PC-3 (cell line): ENCODE data around the gene NPW. TPM values are rescaled to one million over a fixed set of nuclear protein-coding genes. Genes with fewer than 3 reads are reported as not detected.
A peak's percentile ranks its signal among the peaks of the same experiment; 100 is the strongest.

Source experiments
- ATAC-seq: fragments of 200-7000 bp; cut with Tn5 transposase; 2 replicates; pipeline ENCODE4 v1.9.1; 2020; ENCODE audit warnings: mild to moderate bottlenecking, moderate library complexity
- BruUV-seq: library from RNA; stranded (reverse); fragments of 400-500 nt; replicated peaks from 2 replicates; lab custom pipeline; 2021; lab: Mats Ljungman, UMichigan
- CTCF ChIA-PET: fragments of 300-600 bp; sonication (Branson Sonifier 250); formaldehyde crosslinking; loops from one replicate; lab custom pipeline; 2022; ENCODE audit warnings: antibody characterized with exemption; lab: Charles Lee
- POLR2A ChIA-PET: fragments of 300-600 bp; sonication (Branson Sonifier 250); formaldehyde crosslinking; loops from one replicate; lab custom pipeline; 2022; ENCODE audit warnings: antibody characterized with exemption; ENCODE audit not compliant: unreplicated experiment; lab: Charles Lee
- DNase-seq: peaks from one replicate; pipeline ENCODE4 v3.0.0-alpha.2; 2015
- H2AFZ ChIP-seq: fragments of 300-600 bp; sonication (generic); 2 replicates; pipeline ENCODE4 v1.6.0; 2016; ENCODE audit warnings: antibody characterized with exemption, low read length
- H3F3A ChIP-seq: fragments of 300-600 bp; sonication (generic); one replicate; pipeline ENCODE4 v1.6.0; 2017; ENCODE audit warnings: antibody characterized with exemption, low read length, control low read depth, mild to moderate bottlenecking; ENCODE audit not compliant: unreplicated experiment
- H3K27ac ChIP-seq: fragments of 300-600 bp; sonication (generic); 2 replicates; pipeline ENCODE4 v1.5.1; 2016; ENCODE audit warnings: mild to moderate bottlenecking, low read length
- H3K27me3 ChIP-seq: fragments of 300-600 bp; sonication (generic); 2 replicates; pipeline ENCODE4 v1.6.1; 2016; ENCODE audit warnings: low read length, mixed read lengths
- H3K36me3 ChIP-seq: fragments of 300-600 bp; sonication (generic); 2 replicates; pipeline ENCODE4 v1.6.1; 2016; ENCODE audit warnings: low read depth, mixed run types, low read length, mixed read lengths
- H3K4me1 ChIP-seq: fragments of 300-600 bp; sonication (generic); 2 replicates; pipeline ENCODE4 v1.5.1; 2016; ENCODE audit warnings: low read length; ENCODE audit not compliant: insufficient read depth
- H3K4me2 ChIP-seq: fragments of 300-600 bp; sonication (generic); 2 replicates; pipeline ENCODE4 v1.6.0; 2016; ENCODE audit warnings: low read length
- H3K4me3 ChIP-seq: fragments of 300-600 bp; sonication (generic); 2 replicates; pipeline ENCODE4 v1.5.1; 2016; ENCODE audit warnings: mild to moderate bottlenecking, low read length, mixed read lengths
- H3K79me2 ChIP-seq: fragments of 300-600 bp; sonication (generic); 2 replicates; pipeline ENCODE4 v1.6.1; 2017; ENCODE audit warnings: low read length, mixed read lengths
- H3K9ac ChIP-seq: fragments of 300-600 bp; sonication (generic); 2 replicates; pipeline ENCODE4 v1.6.0; 2016; ENCODE audit warnings: mild to moderate bottlenecking, low read length
- H3K9me2 ChIP-seq: fragments of 300-600 bp; sonication (generic); replicated peaks from 2 replicates; pipeline ENCODE4 v1.6.1; 2016; ENCODE audit warnings: mixed run types, low read length, mixed read lengths
- H3K9me3 ChIP-seq: fragments of 300-600 bp; sonication (generic); 2 replicates; pipeline ENCODE4 v1.6.1; 2016; ENCODE audit warnings: low read length, mixed read lengths
- H4K20me1 ChIP-seq: fragments of 300-600 bp; sonication (generic); 2 replicates; pipeline ENCODE4 v1.6.1; 2016; ENCODE audit warnings: low read length, mixed read lengths
- EZH2 ChIP-seq: fragments of 300-600 bp; sonication (generic); IDR thresholded peaks from one replicate; pipeline ENCODE4 v1.6.1; 2017; ENCODE audit warnings: antibody characterized with exemption, mild to moderate bottlenecking, low read length; ENCODE audit not compliant: unreplicated experiment
- EZH2phosphoT487 ChIP-seq: fragments of 300-600 bp; sonication (generic); IDR thresholded peaks from 2 replicates; pipeline ENCODE4 v1.6.1; 2018; ENCODE audit warnings: mild to moderate bottlenecking, antibody characterized with exemption, low read length, borderline replicate concordance
- intact Hi-C: fragments of 100-400 bp; cut with micrococcal nuclease; formaldehyde crosslinking; loops from 2 replicates; pipeline ENCODE4 v1.9.0; 2023
- total RNA-seq: library from RNA; depleted of rRNA; stranded (reverse); fragments of >200 nt; gene quantifications from 2 replicates; pipeline ENCODE4 v1.2.3, GENCODE V29; 2014
- TF ChIP-seq, protein P1 (sequence below): fragments of 300-600 bp; sonication (generic); conservative IDR thresholded peaks from 2 replicates; pipeline ENCODE4 v1.5.1; 2017; ENCODE audit warnings: antibody characterized with exemption, low read depth, mild to moderate bottlenecking, low read length

The NPW gene
- total RNA-seq, 1 experiment from 2014 or later, result 3.8 TPM

DNA sequence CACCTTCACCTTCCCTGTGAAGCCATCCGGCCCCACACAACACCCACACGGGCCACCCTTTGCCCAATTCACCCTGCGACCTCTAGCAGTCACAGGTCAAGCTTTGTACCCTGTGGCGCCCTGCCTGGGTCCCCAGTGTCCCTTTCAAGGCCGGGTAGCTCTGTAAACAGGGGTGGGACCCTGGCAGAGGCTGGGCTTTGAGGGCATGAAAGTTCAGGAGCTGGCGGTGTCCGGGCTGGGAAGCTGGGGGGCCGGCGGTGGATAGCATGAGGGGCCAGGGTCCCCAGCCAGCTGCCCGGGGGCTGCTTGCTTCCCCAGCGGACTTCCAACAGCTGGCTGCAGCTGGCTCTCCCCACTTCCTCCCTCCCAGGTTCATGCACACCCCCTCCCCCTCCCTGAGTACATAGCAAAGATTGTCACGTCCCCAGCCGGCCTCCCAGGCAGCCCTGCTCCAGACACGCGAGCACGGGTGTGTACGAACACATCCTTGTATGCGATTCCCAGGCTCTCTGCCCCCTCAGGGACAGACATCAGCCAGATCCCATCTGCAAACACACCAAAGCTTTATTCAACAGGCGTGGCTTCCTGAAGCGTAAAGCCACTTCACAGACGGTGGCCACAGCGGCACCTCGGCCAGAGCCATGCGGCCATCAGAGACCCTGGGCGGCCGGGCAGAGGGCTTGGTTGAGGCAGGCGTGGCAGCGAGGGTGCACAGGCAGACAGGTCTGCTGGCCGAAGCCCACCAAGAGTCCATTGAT is 19.9 kb downstream of the NPW start:
- peak; percentile 54 for ATAC-seq
- H3K9ac ChIP-seq, result peak overlapping the region; percentile 89
- intact Hi-C loops, result no loop called here
- H3K27me3 ChIP-seq, result no peaks in the 10 kb centered on the region
- H3K9me2 ChIP-seq, result no peaks in the 10 kb centered on the region
- H3K36me3 ChIP-seq, result no peaks in the 10 kb centered on the region; the same call in 1 of the 2 replicates
- H3K9me3 ChIP-seq, result no peaks in the 10 kb centered on the region
- H2AFZ ChIP-seq, result no peak overlapping the region
- ChIA-PET CTCF (no interaction called here), POLR2A (interaction anchor here (0.5 to 0.6 kb wide), 3 partner anchors 51 to 116 kb away, joined by 3 to 5 read pairs (median 4); partner anchors contain the start of gene TRAF7)
- H3K4me2 ChIP-seq, result peak overlapping the region; percentile 52
- peak overlapping the region; percentile 100 for H3K27ac ChIP-seq
- peaks cover 24% of the 10 kb centered on the region for H3K79me2 ChIP-seq
- DNase-seq, result peak; percentile 81
- H4K20me1 ChIP-seq, result no peaks in the 10 kb centered on the region
- peak; percentile 89 for TF ChIP-seq EZH2phosphoT487
- TF ChIP-seq, protein P1, sequence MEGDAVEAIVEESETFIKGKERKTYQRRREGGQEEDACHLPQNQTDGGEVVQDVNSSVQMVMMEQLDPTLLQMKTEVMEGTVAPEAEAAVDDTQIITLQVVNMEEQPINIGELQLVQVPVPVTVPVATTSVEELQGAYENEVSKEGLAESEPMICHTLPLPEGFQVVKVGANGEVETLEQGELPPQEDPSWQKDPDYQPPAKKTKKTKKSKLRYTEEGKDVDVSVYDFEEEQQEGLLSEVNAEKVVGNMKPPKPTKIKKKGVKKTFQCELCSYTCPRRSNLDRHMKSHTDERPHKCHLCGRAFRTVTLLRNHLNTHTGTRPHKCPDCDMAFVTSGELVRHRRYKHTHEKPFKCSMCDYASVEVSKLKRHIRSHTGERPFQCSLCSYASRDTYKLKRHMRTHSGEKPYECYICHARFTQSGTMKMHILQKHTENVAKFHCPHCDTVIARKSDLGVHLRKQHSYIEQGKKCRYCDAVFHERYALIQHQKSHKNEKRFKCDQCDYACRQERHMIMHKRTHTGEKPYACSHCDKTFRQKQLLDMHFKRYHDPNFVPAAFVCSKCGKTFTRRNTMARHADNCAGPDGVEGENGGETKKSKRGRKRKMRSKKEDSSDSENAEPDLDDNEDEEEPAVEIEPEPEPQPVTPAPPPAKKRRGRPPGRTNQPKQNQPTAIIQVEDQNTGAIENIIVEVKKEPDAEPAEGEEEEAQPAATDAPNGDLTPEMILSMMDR, result no peak
- H3K4me3 ChIP-seq, result no peak overlapping the region
- H3F3A ChIP-seq, result no peaks in the 10 kb centered on the region
- BruUV-seq, result no TSS peak
- H3K4me1 ChIP-seq, result peaks cover 72% of the 10 kb centered on the region

DNA sequence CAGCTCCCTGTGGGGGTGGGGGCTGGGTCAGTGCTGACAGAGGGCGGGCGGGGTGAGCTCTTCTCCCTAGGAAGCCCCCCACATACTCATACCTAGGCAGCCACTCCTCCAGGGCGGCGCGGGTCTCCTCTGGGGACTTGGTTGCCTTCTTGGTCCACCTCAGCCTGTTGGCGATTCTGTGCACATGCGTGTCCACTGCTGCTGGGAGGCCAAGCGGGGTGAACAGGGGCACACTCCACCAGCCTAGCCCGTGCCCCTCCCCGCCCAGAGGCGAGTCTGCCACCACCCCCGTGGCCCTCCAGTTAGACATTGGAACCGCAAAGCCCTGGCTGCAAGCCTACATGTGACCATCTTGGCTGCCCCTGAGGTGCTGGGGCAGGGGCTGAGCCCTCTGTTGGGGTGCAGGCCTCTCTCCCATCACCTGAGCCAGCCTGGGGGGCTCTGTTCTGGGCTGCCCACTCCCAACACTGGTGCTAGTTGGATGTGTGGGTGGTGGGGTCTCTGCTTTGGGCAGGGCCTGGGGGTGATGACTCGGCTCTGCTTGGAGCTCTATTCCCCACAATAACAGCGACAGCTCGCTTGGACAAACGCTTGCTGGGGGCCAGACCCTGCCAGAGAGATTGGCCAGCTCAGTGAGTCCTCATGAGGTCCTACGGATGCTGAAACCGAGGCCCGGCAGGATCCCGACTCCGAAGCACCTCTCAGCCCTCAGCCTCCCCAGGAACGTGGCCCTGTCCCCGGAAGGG is 20.6 kb downstream of the NPW start:
- Histone ChIP-seq H3K4me3 (no peak overlapping the region), H2AFZ (no peak overlapping the region), H4K20me1 (no peaks in the 10 kb centered on the region), H3K4me1 (peaks cover 71% of the 10 kb centered on the region), H3K9me3 (no peaks in the 10 kb centered on the region), H3K27ac (peak overlapping the region; percentile 100), H3K9ac (peak overlapping the region; percentile 89), H3K27me3 (no peaks in the 10 kb centered on the region), H3K4me2 (peak overlapping the region; percentile 52), H3K9me2 (no peaks in the 10 kb centered on the region), H3K79me2 (peaks cover 21% of the 10 kb centered on the region), H3K36me3 (no peaks in the 10 kb centered on the region; the same call in 1 of the 2 replicates), H3F3A (no peaks in the 10 kb centered on the region)
- BruUV-seq, result TSS peak; percentile 1
- ChIA-PET CTCF (interaction anchor here (1.0 kb wide), 1 partner anchor 17 kb away, joined by 20 read pairs; no protein-coding TSS in a partner anchor), POLR2A (no interaction called here)
- peak; percentile 20 for DNase-seq
- ATAC-seq, result peak; percentile 4
- TF ChIP-seq EZH2 (no peak), EZH2phosphoT487 (no peak)
- TF ChIP-seq, protein P1, result no peak
- intact Hi-C loops, result no loop called here
